PC-9 (cell line): ENCODE data around the gene C14orf132. TPM values are rescaled to one million over a fixed set of nuclear protein-coding genes. Genes with fewer than 3 reads are reported as not detected.

Experiments
- BruUV-seq: library from RNA; stranded (reverse); fragments of 400-500 nt; replicated peaks from 2 replicates; lab custom pipeline; 2021; lab: Mats Ljungman, UMichigan
- CTCF ChIA-PET: fragments of 300-600 bp; sonication (Branson Sonifier 250); formaldehyde crosslinking; loops from one replicate; lab custom pipeline; 2022; ENCODE audit warnings: antibody characterized with exemption; lab: Charles Lee
- POLR2A ChIA-PET: fragments of 300-600 bp; sonication (Branson Sonifier 250); formaldehyde crosslinking; loops from one replicate; lab custom pipeline; 2022; ENCODE audit warnings: antibody characterized with exemption; ENCODE audit not compliant: unreplicated experiment; lab: Charles Lee
- DNase-seq, 2 experiments: peaks; one replicate each; pipeline versions ENCODE4 v3.0.0 to v3.0.0-alpha.2; 2015 to 2022; ENCODE audit warnings: mixed read lengths in 1 of 2
- H2AFZ ChIP-seq: fragments of 200-600 bp; sonication (generic); 2 replicates; pipeline ENCODE4 v1.8.1; 2017; ENCODE audit warnings: antibody characterized with exemption
- H3F3A ChIP-seq: fragments of 200-600 bp; sonication (generic); 2 replicates; pipeline ENCODE4 v1.8.1; 2017; ENCODE audit warnings: antibody characterized with exemption, mild to moderate bottlenecking, low read depth; ENCODE audit not compliant: insufficient read depth
- H3K27ac ChIP-seq: fragments of 200-600 bp; sonication (generic); 2 replicates; pipeline ENCODE4 v1.6.1; 2016; ENCODE audit warnings: mixed run types
- H3K27me3 ChIP-seq: fragments of 200-600 bp; sonication (generic); 2 replicates; pipeline ENCODE4 v1.6.1; 2016; ENCODE audit warnings: low read depth, mixed run types; ENCODE audit not compliant: insufficient read depth
- H3K36me3 ChIP-seq: fragments of 200-600 bp; sonication (generic); 2 replicates; pipeline ENCODE4 v1.6.1; 2016; ENCODE audit warnings: low read depth, mixed run types
- H3K4me1 ChIP-seq: fragments of 200-600 bp; sonication (generic); replicated peaks from 2 replicates; pipeline ENCODE4 v1.6.1; 2016; ENCODE audit warnings: mixed run types; ENCODE audit not compliant: insufficient read depth
- H3K4me2 ChIP-seq: fragments of 200-600 bp; sonication (generic); 2 replicates; pipeline ENCODE4 v1.6.1; 2017; ENCODE audit warnings: mixed run types
- H3K4me3 ChIP-seq: fragments of 200-600 bp; sonication (generic); 2 replicates; pipeline ENCODE4 v1.6.1; 2016; ENCODE audit warnings: mixed run types
- H3K79me2 ChIP-seq: fragments of 200-600 bp; sonication (generic); 2 replicates; pipeline ENCODE4 v1.6.1; 2017; ENCODE audit warnings: low read depth, mixed run types
- H3K9me2 ChIP-seq: fragments of 200-600 bp; sonication (generic); 2 replicates; pipeline ENCODE4 v1.8.1; 2017; ENCODE audit warnings: mild to moderate bottlenecking; ENCODE audit not compliant: insufficient read depth
- H3K9me3 ChIP-seq: fragments of 200-600 bp; sonication (generic); 2 replicates; pipeline ENCODE4 v1.8.1; 2016; ENCODE audit warnings: low read depth; ENCODE audit not compliant: insufficient read depth
- H4K20me1 ChIP-seq: fragments of 200-600 bp; sonication (generic); 2 replicates; pipeline ENCODE4 v1.8.1; 2017; ENCODE audit not compliant: insufficient read depth
- EZH2 ChIP-seq: fragments of 200-600 bp; sonication (generic); IDR thresholded peaks from 2 replicates; pipeline ENCODE4 v1.8.0; 2017; ENCODE audit warnings: antibody characterized with exemption, low read depth
- intact Hi-C: fragments of 100-400 bp; cut with micrococcal nuclease; formaldehyde crosslinking; loops from one replicate; pipeline ENCODE4 v1.10.0; 2022; ENCODE audit not compliant: unreplicated experiment
- total RNA-seq: library from RNA; stranded (reverse); gene quantifications from 2 replicates; pipeline ENCODE4 v1.2.3, GENCODE V29; 2021
- TF ChIP-seq, protein P1 (sequence below): fragments of 200-600 bp; sonication (generic); conservative IDR thresholded peaks from 2 replicates; pipeline ENCODE4 v1.6.1; 2017; ENCODE audit warnings: mixed run types, antibody characterized with exemption, mild to moderate bottlenecking, moderate library complexity

C14orf132 gene
- total RNA-seq, 1 experiment from 2014 or later = not detected

DNA sequence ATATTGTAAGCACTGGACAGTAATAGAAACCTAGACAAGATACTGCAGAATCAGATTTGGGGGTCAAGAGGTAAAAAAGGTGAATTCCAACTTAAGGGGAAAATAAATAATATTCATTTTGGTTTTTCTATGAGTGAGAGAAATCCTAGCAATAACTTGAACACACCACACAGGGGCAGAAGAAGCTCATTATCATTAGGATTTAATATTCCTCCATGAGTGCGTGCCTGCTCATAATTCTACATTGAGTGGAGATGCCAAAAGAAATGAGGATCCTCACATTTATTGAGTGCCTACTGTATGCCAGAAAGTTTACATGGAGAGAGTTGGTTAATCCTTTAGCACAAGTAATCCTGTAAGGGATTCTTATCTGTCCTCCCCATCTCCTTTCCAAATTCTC is 40.5 kb upstream of the C14orf132 start:
- Histone ChIP-seq H3K27me3 (0 out of 2 replicates have a peak, but pooled peaks cover 5% of the 10 kb centered on the region), H3K4me1 (no peaks in the 10 kb centered on the region), H3K9me2 (no peaks in the 10 kb centered on the region), H3K79me2 (no peaks in the 10 kb centered on the region), H3F3A (no peaks in the 10 kb centered on the region), H3K4me2 (no peak overlapping the region), H3K4me3 (no peak overlapping the region), H4K20me1 (no peaks in the 10 kb centered on the region), H3K27ac (no peak overlapping the region), H2AFZ (no peak overlapping the region), H3K9me3 (no peaks in the 10 kb centered on the region), H3K36me3 (no peaks in the 10 kb centered on the region)
- ChIA-PET CTCF (no interaction called here), POLR2A (no interaction called here)
- intact Hi-C loops = no loop called here
- TF ChIP-seq EZH2 = no peak
- TF ChIP-seq, protein P1, sequence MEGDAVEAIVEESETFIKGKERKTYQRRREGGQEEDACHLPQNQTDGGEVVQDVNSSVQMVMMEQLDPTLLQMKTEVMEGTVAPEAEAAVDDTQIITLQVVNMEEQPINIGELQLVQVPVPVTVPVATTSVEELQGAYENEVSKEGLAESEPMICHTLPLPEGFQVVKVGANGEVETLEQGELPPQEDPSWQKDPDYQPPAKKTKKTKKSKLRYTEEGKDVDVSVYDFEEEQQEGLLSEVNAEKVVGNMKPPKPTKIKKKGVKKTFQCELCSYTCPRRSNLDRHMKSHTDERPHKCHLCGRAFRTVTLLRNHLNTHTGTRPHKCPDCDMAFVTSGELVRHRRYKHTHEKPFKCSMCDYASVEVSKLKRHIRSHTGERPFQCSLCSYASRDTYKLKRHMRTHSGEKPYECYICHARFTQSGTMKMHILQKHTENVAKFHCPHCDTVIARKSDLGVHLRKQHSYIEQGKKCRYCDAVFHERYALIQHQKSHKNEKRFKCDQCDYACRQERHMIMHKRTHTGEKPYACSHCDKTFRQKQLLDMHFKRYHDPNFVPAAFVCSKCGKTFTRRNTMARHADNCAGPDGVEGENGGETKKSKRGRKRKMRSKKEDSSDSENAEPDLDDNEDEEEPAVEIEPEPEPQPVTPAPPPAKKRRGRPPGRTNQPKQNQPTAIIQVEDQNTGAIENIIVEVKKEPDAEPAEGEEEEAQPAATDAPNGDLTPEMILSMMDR = peak; percentile 52
- BruUV-seq = no TSS peak
- no peak for DNase-seq

DNA sequence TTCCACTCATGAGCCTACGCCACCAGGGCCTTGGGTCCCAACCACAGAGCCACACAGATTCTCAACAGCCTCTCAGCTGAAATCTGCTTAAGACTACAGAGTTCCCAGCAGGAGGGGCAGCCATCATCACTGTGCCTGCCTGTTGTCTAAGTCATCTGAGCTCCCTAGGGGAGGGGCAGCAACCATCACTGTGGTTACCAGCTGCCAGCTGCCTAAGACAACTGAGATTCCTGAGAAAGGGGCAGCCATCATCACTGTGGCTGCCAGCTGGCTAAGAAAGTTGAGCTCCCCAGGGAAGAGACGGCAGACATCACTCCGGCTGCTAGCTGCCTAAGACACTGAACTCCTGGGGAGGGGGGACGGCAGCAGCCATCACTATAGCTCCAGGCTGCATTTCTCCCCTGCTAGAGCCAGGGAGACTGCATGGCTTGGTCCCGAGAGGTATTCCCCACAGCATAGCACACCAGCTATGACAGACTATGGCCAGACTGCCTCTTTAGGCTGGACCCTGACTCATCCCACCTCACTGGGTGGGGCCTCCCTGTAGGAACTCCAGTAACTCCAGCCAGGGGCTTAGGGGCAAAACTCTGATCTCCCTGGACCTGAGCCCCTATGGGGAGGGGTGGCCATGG is 37.2 kb upstream of the C14orf132 start:
- ChIA-PET POLR2A (no interaction called here), CTCF (no interaction called here)
- no peaks in the 10 kb centered on the region for H3K9me3 ChIP-seq
- no peaks in the 10 kb centered on the region for H3F3A ChIP-seq
- H3K4me2 ChIP-seq = no peak overlapping the region
- H3K4me1 ChIP-seq = no peaks in the 10 kb centered on the region
- no peaks in the 10 kb centered on the region for H3K79me2 ChIP-seq
- H3K36me3 ChIP-seq = no peaks in the 10 kb centered on the region
- intact Hi-C loops = no loop called here
- no peak overlapping the region for H2AFZ ChIP-seq
- H3K4me3 ChIP-seq = no peak overlapping the region
- no peaks in the 10 kb centered on the region for H4K20me1 ChIP-seq
- no peak for DNase-seq
- no peaks in the 10 kb centered on the region for H3K9me2 ChIP-seq
- H3K27me3 ChIP-seq = 0 out of 2 replicates have a peak, but pooled peaks cover 5% of the 10 kb centered on the region
- H3K27ac ChIP-seq = no peak overlapping the region
- TF ChIP-seq, protein P1 = no peak
- TF ChIP-seq EZH2 = no peak
- no TSS peak for BruUV-seq

DNA sequence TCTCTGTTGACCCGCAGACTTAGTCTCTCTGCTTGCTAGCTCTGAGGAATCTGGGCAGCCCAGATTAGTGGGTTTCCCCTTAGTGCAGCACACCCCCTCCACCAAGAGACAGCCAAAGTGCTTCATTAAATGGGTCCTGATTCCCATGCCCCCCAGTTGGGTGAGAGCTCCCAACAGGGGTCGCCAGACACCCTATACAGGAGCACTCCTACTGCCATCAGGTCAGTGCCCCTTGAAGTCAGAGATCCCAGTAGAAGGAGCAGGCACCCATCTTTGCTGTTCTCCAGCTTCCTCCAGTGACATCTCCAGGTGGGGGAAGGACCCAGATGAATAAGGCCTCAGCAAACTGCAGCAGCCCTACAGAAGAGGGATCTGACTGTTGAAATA is 36.7 kb upstream of the C14orf132 start:
- intact Hi-C loops = no loop called here
- Histone ChIP-seq H3K4me1 (no peaks in the 10 kb centered on the region), H3K27ac (no peak overlapping the region), H2AFZ (no peak overlapping the region), H4K20me1 (no peaks in the 10 kb centered on the region), H3K4me3 (no peak overlapping the region), H3K36me3 (no peaks in the 10 kb centered on the region), H3K9me3 (no peaks in the 10 kb centered on the region), H3K4me2 (no peak overlapping the region), H3K27me3 (0 out of 2 replicates have a peak, but pooled peaks cover 5% of the 10 kb centered on the region), H3K9me2 (no peaks in the 10 kb centered on the region), H3F3A (no peaks in the 10 kb centered on the region), H3K79me2 (no peaks in the 10 kb centered on the region)
- TF ChIP-seq, protein P1 = no peak
- TF ChIP-seq EZH2 = no peak
- ChIA-PET POLR2A (no interaction called here), CTCF (no interaction called here)
- DNase-seq = no peak
- BruUV-seq = no TSS peak
